Lower leg skin (tissue), 4 donors: ENCODE data around the gene ERN1. TPM values are rescaled to one million over a fixed set of nuclear protein-coding genes. Genes with fewer than 3 reads are reported as not detected.

Experiments used
- DNase-seq, 2 donors: peaks; one replicate each; pipeline ENCODE4 v3.0.0-alpha.2; 2019; ENCODE audit warnings: low spot score in 2 of 2
- H3K4me3 ChIP-seq: fragments of 200-600 bp; sonication (generic); 2 replicates; pipeline ENCODE4 v1.5.1; 2017; ENCODE audit warnings: mild to moderate bottlenecking, low read depth; ENCODE audit not compliant: poor library complexity, severe bottlenecking
- CTCF ChIP-seq, 3 donors: fragments of 450-650 bp; IDR thresholded peaks; one replicate each; pipeline ENCODE4 v1.5.1; 2016; ENCODE audit warnings: antibody characterized with exemption in 3 of 3, mild to moderate bottlenecking in 3 of 3, moderate library complexity in 2 of 3
- POLR2A ChIP-seq, 2 donors: fragments of 450-650 bp; IDR thresholded peaks; one replicate each; pipeline ENCODE4 v1.6.1; 2016 to 2017; ENCODE audit warnings: antibody characterized with exemption in 2 of 2, mild to moderate bottlenecking in 1 of 2, moderate library complexity in 1 of 2
- WGBS, 2 donors: methylation state at CpG; one replicate each; pipeline ENCODE4 v1.1.5; 2018; 5-methylcytosine and 5-hydroxymethylcytosine counted together
- intact Hi-C: fragments of 100-400 bp; cut with DNase I; formaldehyde crosslinking; loops from one replicate; pipeline ENCODE4 v1.15.0; 2023; ENCODE audit warnings: low total_unique reads
- total RNA-seq, 4 donors: library from RNA; depleted of rRNA; stranded (reverse); fragments of >200 nt; gene quantifications; one replicate each; pipeline ENCODE4 v1.1.0, GENCODE V29; 2016

The ERN1 gene
- total RNA-seq, 4 donors from 2014 or later: 18.2 to 44.0 (median 22.8) TPM

GRCh38 chr17:64074704-64075426 lies 55.1 kb downstream of the ERN1 start:
- no peak overlapping the region for H3K4me3 ChIP-seq
- WGBS, 2 donors: 84% methylated on average over 6 of the region's 6 CpGs
- no peak for DNase-seq
- TF ChIP-seq CTCF (IDR thresholded peaks at IDR 0.05) (no peak), POLR2A (IDR thresholded peaks at IDR 0.05) (no peak)
- intact Hi-C loops: no loop called here

GRCh38 chr17:64073771-64074703 lies 55.9 kb downstream of the ERN1 start:
- WGBS, 2 donors: 73 to 78% methylated on average over 9 of the region's 9 CpGs

GRCh38 chr17:64071111-64071510 lies 58.8 kb downstream of the ERN1 start:
- TF ChIP-seq POLR2A (IDR thresholded peaks at IDR 0.05) (no peak), CTCF (IDR thresholded peaks at IDR 0.05) (no peak)
- 97 to 99% methylated on average over 3 of the region's 3 CpGs for WGBS, 2 donors
- intact Hi-C loops: no loop called here
- DNase-seq: no peak
- H3K4me3 ChIP-seq: no peak overlapping the region

More at GRCh38 chr17:64073771-64074703, 55.9 kb downstream of the ERN1 start:
- H3K4me3 ChIP-seq: no peak overlapping the region
- no peak for DNase-seq
- intact Hi-C loops: no loop called here
- TF ChIP-seq POLR2A (IDR thresholded peaks at IDR 0.05) (no peak), CTCF (IDR thresholded peaks at IDR 0.05) (no peak)

GRCh38 chr17:64070213-64070612 lies 59.7 kb downstream of the ERN1 start:
- intact Hi-C loops: no loop called here
- H3K4me3 ChIP-seq: no peak overlapping the region
- DNase-seq: no peak
- no peak for TF ChIP-seq CTCF (IDR thresholded peaks at IDR 0.05)
- no peak for TF ChIP-seq POLR2A (IDR thresholded peaks at IDR 0.05)
- 97 to 99% methylated on average over 3 of the region's 3 CpGs for WGBS, 2 donors

GRCh38 chr17:64069143-64069542 lies 60.8 kb downstream of the ERN1 start:
- H3K4me3 ChIP-seq: no peak overlapping the region
- TF ChIP-seq CTCF (IDR thresholded peaks at IDR 0.05) (no peak), POLR2A (IDR thresholded peaks at IDR 0.05) (no peak)
- intact Hi-C loops: loop anchor here (10.0 kb wide), 1 partner anchor 66 kb away; the partner anchor contains the start of gene ERN1
- DNase-seq: no peak
- 100% methylated on average over 1 of the region's 1 CpG for WGBS, 2 donors
